Adrenal gland (tissue), 5 donors: ENCODE data around the gene ORC6.

Source experiments
- POLR2A ChIP-seq, 2 donors: fragments of 450-650 bp; IDR thresholded peaks; one replicate each; pipeline ENCODE4 v1.6.1; 2017; ENCODE audit warnings: antibody characterized with exemption in 2 of 2, mild to moderate bottlenecking in 2 of 2, moderate library complexity in 1 of 2
- TF ChIP-seq, protein P1 (sequence below), 6 experiments: fragments of 450-650 bp in 4 of 6; fragments of 200-600 bp in 2 of 6; sonication (generic) in 1 of 6; IDR thresholded peaks; 1 replicate in 5 of 6; 2 replicates in 1 of 6; pipeline versions ENCODE4 v1.5.1 to v1.8.0; 2016 to 2021; ENCODE audit warnings: antibody characterized with exemption in 6 of 6, mild to moderate bottlenecking in 2 of 6, moderate library complexity in 1 of 6
- donor health status: DM: no; HTN: no; CAD: no.

DNA sequence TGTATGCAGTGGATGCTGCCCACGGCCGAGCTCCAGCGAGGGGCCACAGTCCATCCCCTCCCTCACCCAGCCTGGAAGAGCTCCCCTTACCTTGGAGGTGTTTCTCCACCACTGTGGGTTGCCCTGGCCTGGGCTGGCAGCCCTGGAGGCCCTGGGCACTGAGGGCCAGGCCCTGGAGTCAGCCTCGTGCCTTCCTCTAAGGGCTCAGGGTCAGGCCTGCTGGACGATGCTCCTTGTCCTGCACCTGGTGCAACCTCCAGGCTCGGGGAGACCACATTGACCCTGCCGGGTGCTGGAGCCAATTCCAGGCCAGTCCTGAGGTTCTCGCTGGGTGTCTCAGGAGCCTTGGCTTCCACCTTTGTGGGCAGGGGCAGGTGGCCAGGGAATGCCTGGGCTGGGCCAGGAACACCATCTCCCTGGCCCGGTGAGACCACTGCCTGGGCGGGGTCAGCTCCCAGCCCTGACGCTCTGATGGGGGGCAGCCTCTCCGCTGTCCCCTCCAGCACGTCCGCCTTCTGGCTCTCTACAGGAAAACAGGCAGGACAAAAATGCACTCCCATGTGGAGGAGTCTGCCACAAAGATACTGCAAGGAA, 48.3 kb downstream of the ORC6 start:
- TF ChIP-seq, protein P1, sequence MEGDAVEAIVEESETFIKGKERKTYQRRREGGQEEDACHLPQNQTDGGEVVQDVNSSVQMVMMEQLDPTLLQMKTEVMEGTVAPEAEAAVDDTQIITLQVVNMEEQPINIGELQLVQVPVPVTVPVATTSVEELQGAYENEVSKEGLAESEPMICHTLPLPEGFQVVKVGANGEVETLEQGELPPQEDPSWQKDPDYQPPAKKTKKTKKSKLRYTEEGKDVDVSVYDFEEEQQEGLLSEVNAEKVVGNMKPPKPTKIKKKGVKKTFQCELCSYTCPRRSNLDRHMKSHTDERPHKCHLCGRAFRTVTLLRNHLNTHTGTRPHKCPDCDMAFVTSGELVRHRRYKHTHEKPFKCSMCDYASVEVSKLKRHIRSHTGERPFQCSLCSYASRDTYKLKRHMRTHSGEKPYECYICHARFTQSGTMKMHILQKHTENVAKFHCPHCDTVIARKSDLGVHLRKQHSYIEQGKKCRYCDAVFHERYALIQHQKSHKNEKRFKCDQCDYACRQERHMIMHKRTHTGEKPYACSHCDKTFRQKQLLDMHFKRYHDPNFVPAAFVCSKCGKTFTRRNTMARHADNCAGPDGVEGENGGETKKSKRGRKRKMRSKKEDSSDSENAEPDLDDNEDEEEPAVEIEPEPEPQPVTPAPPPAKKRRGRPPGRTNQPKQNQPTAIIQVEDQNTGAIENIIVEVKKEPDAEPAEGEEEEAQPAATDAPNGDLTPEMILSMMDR (IDR thresholded peaks at IDR 0.05): no peak
- TF ChIP-seq POLR2A (IDR thresholded peaks at IDR 0.05): no peak
